Retina (tissue), 1 donor: ENCODE results near the gene C11orf91.
A peak's percentile ranks its signal among the peaks of the same experiment; 100 is the strongest.
"Not testable (repeated sequence)": the region's sequence is repeated elsewhere in the genome, so short reads cannot be mapped to it uniquely, and the experiment has no call there.

Source experiments
- DNase-seq: peaks from one replicate; pipeline ENCODE4 v3.0.0-alpha.2; 2016

The C11orf91 gene

DNA sequence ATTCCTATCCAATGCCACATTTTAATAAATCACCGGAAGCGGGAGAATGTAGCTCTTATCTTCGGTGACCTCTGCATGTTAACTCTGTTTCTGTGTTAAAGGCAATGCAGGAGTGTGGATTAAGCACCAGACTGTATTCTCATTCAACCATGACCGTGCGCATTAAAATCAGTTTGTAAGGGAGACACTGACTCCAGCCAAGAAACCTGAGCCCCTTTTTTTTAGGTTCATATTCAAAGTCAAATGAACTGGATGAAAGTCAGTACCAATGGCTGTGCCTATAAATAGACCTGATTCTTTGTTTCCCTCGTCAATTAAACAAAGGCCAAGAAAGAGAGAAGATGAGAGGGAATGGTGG is 32.2 kb downstream of the C11orf91 start:
- no peak for DNase-seq

- DNase-seq, result no peak
Measured at GRCh38 chr11:33667819-33668467, 32.7 kb downstream of the C11orf91 start.

- DNase-seq, result no peak
Measured at GRCh38 chr11:33665350-33666106, 35.1 kb downstream of the C11orf91 start.

DNA sequence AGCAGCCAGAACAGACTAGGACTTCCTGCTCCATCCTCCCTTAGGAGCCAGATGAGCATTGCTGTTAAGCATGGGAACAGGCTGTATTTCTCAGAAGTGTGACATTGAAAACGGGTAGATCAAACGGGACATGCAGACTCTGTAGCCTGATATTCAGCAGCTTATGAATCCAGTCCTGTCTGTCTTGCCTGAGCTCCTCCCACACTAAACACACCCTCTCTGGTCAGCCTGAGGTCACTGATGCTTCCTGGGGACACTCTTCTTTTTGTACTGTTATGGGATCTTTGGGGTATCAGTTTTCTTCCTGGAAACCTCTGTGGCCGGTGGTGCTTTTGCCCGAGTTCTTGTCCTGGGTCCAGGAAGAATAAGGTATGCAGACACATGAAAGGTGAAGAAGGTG is 35.8 kb downstream of the C11orf91 start:
- DNase-seq, result no peak

DNA sequence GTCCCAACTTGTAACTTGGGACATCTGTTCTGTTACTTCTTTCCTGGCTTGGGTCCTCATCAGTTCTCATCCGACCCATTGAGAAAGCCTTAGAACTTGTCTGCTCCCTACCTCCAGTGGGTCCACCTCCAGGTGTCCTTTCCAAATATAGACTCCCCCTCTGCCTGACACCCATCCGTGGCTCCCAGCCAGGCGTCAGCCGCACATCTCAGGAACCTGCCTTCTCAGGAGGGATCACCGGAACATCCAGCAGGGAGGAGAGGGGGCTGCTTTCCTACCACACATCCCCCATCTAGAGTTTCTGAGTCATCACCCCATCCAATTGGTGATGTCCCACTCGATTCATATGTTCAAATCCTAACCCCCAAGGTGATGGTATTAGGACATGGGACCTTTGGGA is 36.5 kb downstream of the C11orf91 start:
- no peak for DNase-seq

DNA sequence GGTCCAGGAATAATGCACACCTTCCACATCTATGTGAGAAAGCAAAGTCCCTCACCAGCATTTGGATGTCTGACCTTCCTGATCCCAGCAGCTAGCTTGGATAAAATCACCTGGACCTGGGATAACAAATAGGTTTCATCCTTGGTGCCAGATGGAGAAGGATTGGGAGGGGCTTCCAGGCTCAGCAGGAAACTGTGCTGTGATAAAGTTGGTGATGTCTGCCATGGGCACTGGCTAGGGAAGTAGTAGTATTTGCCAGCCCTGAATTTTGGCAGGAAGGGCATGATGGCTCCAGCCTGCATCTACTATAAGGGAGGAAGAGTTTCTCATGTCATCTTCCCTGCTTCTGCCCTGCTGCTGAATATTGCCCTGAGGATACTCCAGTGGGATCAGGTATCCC is 37.5 kb downstream of the C11orf91 start:
- DNase-seq, result no peak

DNA sequence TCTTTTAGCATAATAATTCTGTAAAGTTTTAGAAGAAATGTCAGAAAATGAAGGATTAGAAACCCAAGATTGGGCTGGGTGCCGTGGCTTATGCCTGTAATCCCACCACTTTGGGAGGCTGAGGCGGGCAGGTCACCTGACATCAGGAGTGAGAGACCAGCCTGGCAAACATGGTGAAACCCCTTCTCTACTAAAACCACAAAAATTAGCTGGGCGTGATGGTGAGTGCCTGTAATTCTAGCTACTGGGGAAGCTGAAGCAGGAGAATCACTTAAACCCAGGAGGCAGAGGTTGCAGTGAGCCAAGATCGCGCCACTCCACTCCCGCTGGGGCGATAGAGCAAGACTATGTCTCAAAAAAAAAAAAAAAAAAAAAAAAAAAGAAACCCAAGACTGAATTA is 39.1 kb downstream of the C11orf91 start:
- not testable (repeated sequence) for DNase-seq

GRCh38 chr11:33660962-33661361 is 39.7 kb downstream of the C11orf91 start:
- no peak for DNase-seq

- no peak for DNase-seq
Measured at GRCh38 chr11:33659370-33660139, 41.1 kb downstream of the C11orf91 start.

- DNase-seq, result peak; percentile 23
Measured at GRCh38 chr11:33658195-33658900, 42.3 kb downstream of the C11orf91 start.

- peak; percentile 9 for DNase-seq
Measured at GRCh38 chr11:33657757-33658156, 42.9 kb downstream of the C11orf91 start.

GRCh38 chr11:33656768-33657167 is 43.9 kb downstream of the C11orf91 start:
- DNase-seq, result no peak

GRCh38 chr11:33655842-33656600 is 44.6 kb downstream of the C11orf91 start:
- no peak for DNase-seq

GRCh38 chr11:33654594-33654993 is 46.0 kb downstream of the C11orf91 start:
- DNase-seq, result no peak

GRCh38 chr11:33652930-33653329 is 47.7 kb downstream of the C11orf91 start:
- no peak for DNase-seq

- DNase-seq, result no peak
Measured at GRCh38 chr11:33652431-33652830, 48.2 kb downstream of the C11orf91 start.

DNA sequence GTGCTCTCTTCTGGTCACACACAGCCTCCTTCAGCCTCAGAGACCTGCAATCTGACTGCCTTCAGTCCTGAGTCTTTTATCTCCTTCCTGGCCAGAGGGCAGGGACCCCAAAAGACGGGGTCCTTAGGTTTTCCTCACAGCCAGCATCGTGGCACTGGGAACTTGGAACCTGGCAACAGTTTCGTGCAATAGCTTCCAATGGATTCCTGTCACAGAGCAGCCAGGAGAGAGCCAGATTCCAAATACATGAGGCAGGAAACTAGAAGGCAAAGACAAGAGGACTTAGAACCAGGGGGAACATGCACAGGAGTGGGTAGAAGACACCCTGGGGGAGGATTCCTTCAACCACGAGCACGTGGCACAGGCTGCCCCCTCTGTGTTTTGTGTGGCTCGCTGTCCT is 48.6 kb downstream of the C11orf91 start:
- no peak for DNase-seq

DNA sequence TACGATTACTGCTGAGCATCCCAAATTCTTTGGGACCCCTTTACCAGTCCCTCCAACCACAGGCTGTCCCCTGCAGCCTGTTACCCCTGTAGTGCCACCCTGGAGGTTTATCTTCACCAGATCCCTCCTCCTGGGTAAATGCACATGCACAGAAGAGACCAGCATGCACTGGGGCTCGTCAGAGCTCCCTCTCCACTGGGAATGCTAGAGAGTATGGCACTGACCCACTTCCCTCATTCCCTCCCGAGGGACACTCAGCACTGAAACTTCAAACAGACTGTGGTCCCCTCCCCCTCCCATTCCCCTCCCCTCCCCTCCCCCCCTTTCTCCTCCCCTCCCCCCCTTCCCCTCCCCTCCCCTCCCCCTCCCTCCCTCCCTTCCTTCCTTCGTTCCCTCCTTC is 49.1 kb downstream of the C11orf91 start:
- DNase-seq, result no peak

DNA sequence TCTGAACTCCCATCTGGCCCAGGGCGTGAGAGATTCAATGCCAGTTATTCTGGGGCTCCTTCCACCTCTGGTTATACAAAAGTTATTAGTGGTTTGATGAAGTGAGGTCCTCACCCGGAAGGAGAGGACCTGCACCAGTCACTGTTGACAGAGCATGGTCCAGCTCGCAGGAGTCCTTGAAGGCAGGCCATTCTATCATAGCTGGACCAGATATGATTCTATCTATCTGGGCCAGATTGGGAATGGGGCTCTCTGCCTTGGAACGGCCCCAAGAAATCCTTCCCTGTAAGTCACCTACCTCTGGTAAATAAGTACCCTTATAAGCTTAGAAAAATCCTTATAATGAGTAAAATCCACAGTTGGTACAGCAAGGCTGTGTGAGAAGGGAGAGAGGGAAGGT is 50.7 kb downstream of the C11orf91 start:
- no peak for DNase-seq
